GM19351 (cell line): ENCODE measurements around the gene CCDC177.
"Not testable (repeated sequence)": the region's sequence is repeated elsewhere in the genome, so short reads cannot be mapped to it uniquely, and the experiment has no call there.

ENCODE experiments used
- ATAC-seq: cut with Tn5 transposase; IDR thresholded peaks from one replicate; pipeline ENCODE4 v1.9.1; 2021; ENCODE audit warnings: mild to moderate bottlenecking, moderate library complexity; ENCODE audit not compliant: unreplicated experiment

The CCDC177 gene

GRCh38 chr14:69600304-69600891, 25.7 kb upstream of the CCDC177 start:
- no peak for ATAC-seq

GRCh38 chr14:69599431-69599830, 24.8 kb upstream of the CCDC177 start:
- not testable (repeated sequence) for ATAC-seq

- no peak for ATAC-seq
These were observed 20.7 kb upstream of the CCDC177 start for GRCh38 chr14:69595336-69595735.

- no peak for ATAC-seq
These were observed 20.2 kb upstream of the CCDC177 start for GRCh38 chr14:69594846-69595245.

- no peak for ATAC-seq
These were observed 18.5 kb upstream of the CCDC177 start for GRCh38 chr14:69593018-69593677.

- no peak for ATAC-seq
These were observed 16.6 kb upstream of the CCDC177 start for GRCh38 chr14:69591317-69591716.

GRCh38 chr14:69587389-69587788, 12.7 kb upstream of the CCDC177 start:
- ATAC-seq, result no peak

GRCh38 chr14:69586404-69586803, 11.7 kb upstream of the CCDC177 start:
- ATAC-seq, result no peak

GRCh38 chr14:69584389-69584788, 9.7 kb upstream of the CCDC177 start:
- ATAC-seq, result no peak

- no peak for ATAC-seq
These were observed 8.2 kb upstream of the CCDC177 start for GRCh38 chr14:69582829-69583228.

GRCh38 chr14:69582212-69582611, 7.5 kb upstream of the CCDC177 start:
- no peak for ATAC-seq

GRCh38 chr14:69581316-69581935, 6.8 kb upstream of the CCDC177 start:
- no peak for ATAC-seq

- no peak for ATAC-seq
These were observed 5.4 kb upstream of the CCDC177 start for GRCh38 chr14:69580009-69580577.

- no peak for ATAC-seq
These were observed 4.8 kb upstream of the CCDC177 start for GRCh38 chr14:69579476-69579875.

GRCh38 chr14:69574954-69575295, 254 bp upstream of the CCDC177 start:
- no peak for ATAC-seq

GRCh38 chr14:69573831-69574262, 824 bp downstream of the CCDC177 start:
- no peak for ATAC-seq

GRCh38 chr14:69573205-69573830, 1.4 kb downstream of the CCDC177 start:
- ATAC-seq, result no peak

GRCh38 chr14:69572841-69573135, 1.9 kb downstream of the CCDC177 start:
- no peak for ATAC-seq

- no peak for ATAC-seq
These were observed 2.4 kb downstream of the CCDC177 start for GRCh38 chr14:69572030-69572840.

GRCh38 chr14:69571449-69572029, 3.1 kb downstream of the CCDC177 start:
- no peak for ATAC-seq
